AG08395 (cell line): Measurements from ENCODE around the gene COL11A1.
"Not testable (repeated sequence)": the region's sequence is repeated elsewhere in the genome, so short reads cannot be mapped to it uniquely, and the experiment has no call there.

Experiments used
- DNase-seq: peaks from one replicate; pipeline ENCODE4 v3.0.0; 2012; ENCODE audit warnings: mixed read lengths, low spot score

COL11A1 gene

DNA sequence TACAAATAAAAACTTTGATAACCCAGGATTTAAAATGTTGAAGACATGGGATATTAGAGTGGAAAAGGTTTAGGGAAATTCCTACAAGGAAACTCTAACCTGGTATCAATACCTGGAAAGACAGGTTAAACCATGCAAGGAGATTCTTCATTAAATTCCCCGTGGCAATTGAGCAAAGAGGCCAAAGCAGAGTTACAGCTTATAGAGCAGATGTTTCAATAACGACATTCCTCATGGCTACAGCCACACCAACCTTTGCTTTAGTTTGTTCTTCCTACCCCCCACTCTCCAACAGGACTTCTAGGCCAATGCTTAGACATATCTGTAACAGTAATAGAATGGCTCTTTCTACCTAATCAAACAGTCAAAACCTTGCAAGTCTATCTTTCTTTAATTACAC lies 271.3 kb downstream of the COL11A1 start:
- no peak for DNase-seq

DNA sequence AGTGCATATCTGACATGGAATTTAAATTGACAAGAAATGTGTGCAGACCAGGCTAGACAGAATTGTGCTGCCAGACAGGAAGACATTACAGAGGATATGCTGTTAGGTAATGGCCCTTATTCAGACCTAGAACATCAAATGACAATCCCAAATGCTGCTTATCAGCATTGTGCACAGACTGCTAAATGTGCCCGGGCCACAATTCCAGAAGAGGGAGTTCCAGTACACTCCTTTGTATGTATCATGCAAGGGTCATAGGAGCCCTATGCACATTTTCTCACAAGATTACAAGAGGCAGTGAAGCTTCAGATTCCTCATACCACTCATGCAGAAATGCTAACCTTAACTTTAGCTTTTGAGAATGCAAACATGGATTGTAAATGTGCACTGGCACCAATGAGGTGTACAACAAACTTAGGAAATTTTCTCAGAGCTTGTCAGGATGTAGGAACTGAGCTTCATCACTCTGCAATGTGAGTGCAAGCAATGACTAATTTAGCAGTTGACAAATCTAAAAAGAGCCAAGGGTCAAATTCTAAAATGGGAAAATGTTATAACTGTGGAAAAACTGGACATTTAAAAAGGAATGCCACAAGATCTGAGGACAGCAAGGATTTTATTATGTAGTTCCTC lies 273.5 kb downstream of the COL11A1 start:
- DNase-seq: peak; percentile 6

DNA sequence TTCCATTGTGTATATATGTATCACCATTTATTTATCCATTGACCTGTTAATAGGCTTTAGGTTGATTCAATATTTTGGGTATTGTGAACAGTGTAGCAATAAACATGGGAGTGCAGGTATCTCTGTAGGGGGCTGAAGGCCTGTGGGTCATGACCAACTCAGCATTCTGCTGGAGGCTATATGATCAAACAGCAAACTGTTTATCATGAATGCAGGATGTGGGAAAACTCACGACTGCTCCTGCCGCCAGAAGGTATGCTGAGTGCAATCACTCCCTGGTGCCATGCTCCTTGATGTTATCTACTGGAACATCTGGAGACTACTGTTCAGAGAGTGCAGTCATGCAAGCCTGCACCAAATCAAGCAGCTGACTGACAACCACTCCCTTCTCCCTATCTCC lies 275.2 kb downstream of the COL11A1 start:
- no peak for DNase-seq

DNA sequence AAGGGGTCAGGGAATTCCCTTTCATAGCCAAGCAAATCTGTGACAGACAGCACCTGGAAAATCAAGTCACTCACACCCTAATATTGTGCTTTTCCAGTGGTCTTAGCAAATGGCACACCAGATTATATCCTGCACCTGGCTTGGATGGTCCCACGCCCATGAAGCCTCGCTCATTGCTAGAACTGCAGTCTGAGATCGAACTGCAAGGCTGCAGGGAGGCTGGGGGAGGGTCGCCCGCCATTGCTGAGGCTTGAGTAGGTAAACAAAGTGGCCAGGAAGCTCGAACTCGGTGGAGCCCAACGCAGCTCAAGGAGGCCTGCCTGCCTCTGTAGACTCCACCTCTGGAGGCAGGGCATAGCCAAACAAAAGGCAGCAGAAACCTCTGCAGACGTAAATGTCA lies 281.6 kb downstream of the COL11A1 start:
- not testable (repeated sequence) for DNase-seq
